Limb (tissue), 2 donors: ENCODE results near the gene ADAMTSL5.
"Not testable (repeated sequence)": the region's sequence is repeated elsewhere in the genome, so short reads cannot be mapped to it uniquely, and the experiment has no call there.

Experiments used
- DNase-seq, 2 donors: peaks; one replicate each; pipeline ENCODE4 v3.0.0-alpha.2; 2016; ENCODE audit errors: extremely low spot score in 2 of 2

Gene ADAMTSL5, protein sequence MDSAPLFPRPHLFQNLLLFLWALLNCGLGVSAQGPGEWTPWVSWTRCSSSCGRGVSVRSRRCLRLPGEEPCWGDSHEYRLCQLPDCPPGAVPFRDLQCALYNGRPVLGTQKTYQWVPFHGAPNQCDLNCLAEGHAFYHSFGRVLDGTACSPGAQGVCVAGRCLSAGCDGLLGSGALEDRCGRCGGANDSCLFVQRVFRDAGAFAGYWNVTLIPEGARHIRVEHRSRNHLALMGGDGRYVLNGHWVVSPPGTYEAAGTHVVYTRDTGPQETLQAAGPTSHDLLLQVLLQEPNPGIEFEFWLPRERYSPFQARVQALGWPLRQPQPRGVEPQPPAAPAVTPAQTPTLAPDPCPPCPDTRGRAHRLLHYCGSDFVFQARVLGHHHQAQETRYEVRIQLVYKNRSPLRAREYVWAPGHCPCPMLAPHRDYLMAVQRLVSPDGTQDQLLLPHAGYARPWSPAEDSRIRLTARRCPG

DNA sequence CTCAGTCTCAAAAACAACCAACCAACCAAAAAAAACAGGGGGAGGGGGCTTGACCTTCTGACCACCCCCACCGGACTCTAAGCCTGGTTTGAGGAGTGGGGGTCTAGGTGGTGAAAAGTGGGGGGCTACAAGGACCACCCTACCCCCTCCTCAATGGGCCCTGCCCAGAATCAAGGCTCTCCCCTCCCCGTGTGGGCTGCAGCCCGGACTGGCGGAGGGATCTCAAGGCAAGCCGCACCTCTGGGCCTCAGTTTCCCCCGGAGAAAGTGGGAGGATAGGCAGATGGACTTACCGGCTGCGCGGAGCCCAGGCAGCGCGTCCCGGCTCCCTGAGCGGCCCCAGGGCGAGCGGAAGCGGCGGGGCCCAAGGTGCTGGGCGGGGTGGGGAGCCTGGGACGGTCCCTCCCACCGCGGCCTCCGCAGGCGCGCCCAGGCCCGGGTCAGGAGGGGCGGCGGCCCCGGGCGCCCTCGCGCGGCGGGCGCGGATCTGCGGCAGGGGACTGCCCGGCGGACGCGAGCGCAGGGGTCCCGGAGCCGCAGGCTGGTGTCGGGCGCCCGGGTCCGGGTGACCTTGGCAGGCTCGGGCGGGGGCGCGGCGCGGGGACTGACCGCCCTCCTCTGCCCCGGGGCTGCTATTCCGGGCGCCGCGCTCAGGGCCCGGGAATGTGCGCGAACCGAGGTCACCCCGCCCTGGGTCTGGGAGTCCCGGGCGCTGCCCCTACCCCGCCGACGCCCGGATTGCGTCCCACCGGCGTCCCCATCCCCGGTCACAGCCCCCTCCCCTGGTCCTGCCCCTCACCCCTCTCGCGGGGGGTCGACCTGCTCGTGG, at the start of gene ADAMTSL5:
TSS of gene ADAMTSL5 (minus strand) at position 349 of the 828 bp plus-strand sequence. CDS start 2,076 bp downstream, outside the sequence.
- no peak for DNase-seq

DNA sequence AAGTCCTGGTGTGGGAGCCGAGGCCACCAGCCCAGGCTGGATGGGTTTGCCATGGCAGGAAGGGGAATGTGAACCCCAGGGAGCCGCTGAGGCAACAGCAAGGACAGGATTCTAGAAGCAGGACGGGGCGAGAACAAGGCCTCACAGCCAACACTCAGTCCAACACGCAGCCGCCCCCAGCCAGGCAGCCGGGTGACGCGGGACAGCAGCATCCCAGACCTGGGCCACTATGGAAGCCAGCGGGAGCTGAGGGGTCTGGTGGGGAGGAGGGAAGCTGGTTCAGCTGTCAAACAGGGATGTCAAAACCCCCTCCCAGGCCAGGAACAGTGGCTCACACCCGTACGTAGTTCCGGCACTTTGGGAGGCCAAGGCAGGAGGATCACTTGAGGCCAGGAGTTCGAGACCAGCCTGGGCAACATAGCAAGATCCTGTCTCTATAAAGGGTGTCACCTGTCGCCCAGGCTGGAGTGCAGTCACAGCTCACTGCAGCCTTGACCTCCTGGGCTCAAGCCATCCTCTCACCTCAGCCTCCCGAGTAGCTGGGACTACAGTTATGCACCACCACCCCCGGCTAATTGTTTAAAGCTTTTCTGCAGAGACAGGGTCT, 48.5 kb upstream of the ADAMTSL5 start:
- DNase-seq, result no peak

DNA sequence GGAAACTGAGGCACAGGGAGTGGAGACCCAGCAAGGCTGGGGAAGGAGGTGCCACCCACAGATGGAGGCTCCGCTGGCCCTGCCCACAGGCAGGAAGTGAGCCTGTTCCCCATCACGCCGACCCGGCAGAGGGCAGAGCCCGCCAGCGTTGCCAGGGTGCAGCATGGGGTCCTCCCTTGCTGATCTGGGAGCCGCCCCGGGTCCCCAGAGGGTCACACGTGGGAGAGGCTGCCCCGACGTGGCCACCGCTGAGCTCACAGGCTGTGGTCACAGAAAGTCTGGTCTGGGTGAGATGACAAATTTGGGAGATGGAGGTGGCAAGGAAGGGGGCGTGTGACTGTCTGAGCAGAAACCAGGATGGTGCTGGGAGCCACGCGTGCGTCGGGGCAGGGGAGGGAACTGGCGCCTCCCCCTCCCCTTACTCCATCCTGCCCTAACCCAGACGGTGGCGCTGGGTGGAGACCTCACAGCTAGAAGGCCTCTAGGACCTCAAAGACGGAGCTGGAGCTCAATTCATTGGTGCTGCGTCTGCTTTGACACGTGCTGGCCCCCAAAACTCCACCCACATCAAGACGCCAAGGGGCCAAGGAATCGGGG, 47.6 kb upstream of the ADAMTSL5 start:
- DNase-seq, result no peak

DNA sequence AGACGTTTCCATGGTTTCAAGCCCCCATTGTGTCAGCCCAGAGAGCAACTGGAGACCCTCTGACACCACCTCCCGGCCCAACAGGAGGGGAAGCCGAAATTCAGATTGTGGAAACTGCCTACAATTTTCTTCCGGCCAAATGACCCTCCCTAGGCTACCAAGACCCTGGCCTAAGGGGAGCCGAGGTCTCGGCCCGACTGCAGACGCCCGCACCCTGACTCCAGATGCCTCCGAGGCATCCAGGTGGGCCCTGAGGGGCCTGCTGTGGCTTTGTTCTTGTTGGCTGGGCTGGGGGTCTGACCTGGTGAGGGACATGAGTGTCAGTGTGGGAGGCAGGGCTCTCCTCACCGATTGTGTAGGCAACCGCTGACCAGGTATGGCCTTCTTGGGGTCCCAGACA, 45.7 kb upstream of the ADAMTSL5 start:
- DNase-seq, result no peak

DNA sequence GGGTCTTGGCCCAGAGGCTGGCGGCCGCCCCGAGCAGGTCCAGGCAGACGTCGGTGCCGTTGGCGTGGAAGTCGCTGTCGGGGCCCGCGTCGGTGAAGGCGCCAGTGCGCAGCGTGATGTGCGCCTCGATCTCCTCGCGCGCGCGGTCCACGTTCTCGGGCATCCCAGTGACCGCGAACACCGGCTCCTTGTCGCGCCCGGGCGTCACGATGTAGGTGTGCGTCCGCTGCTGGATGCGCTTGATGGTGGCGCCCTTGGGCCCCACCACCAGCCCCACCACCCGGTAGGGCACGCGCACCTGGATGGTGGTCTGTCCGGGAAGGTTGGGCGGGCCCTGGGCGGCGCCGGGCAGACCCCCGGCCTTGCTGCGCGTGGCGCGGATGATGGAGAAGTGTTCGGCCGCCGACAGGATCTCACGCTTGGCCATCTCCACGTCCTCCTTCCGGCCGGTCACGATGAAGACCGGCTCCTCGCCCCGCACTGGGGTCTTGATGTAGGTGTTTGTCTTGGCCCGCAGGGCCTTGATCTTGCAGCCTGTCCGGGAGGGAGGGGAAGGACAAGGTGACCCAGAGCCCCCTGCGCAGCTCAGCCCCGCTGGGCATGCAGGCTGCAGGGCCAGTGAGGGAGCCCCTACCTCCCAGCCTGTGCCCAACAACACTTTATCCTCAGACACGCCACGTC, 43.7 kb upstream of the ADAMTSL5 start:
- no peak for DNase-seq

DNA sequence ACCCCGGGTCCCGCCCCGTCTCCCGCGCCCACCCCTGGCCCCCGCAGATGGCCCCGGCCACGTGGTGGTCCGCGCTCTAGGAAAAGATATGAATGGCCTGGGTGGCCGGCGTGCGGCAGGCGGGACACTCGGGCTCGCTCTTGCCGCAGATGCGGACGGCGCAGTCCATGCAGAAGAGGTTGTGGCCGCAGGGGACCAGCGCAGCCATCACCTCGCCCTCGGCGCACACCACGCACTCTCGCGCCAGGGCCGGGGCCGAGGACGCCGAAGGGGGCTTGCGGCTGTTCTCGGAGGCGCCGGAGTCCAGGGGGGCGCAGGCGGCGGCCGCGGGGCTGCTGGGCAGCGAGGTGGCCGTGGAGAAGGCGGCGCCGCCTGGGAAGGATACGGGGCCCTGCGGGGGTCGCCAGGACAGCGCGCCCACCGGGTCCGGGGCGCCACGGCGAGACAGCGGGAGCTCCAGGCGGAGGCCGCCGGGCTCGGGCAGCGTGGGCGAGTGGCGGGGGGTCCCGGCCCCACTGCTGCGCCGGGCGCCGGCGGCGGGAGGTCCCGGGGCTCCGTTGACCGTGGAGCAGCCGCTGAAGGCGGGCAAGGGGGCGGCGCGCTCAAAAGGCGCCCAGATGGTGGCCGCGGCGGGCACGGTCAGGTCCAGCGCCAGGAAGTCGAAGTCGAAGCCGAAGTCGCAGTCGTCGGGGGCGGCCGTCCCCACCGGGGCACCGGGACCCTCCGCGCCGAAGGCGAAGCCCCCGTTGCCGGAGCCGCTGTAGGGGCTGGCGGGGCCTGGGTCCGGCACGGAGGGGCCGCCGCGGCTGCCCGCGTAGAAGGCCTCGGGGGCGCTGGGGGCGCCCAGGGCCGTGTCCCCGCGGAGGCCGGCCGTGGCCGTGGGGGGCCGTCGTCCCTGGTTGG, 42.9 kb upstream of the ADAMTSL5 start:
- DNase-seq, result no peak

DNA sequence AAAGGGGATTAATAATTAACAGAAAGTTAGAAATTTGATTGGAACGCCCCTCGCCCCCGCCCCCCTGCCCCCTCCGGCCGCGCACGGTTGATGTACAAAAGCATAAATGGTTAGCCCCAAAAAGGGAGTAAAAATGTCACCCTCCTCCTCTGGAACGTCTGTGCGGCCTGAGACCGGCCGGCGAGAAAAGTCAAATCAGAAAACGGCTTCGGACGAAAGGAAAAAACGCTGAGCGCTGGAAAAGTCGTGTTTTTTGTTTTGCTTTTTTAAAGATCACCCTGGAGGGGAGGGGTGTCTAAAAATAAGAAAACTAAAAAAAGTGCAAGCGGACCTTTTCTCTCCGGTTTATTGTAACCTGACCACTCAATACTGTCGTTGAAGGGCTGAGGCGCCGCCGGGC, 42.1 kb upstream of the ADAMTSL5 start:
- no peak for DNase-seq

DNA sequence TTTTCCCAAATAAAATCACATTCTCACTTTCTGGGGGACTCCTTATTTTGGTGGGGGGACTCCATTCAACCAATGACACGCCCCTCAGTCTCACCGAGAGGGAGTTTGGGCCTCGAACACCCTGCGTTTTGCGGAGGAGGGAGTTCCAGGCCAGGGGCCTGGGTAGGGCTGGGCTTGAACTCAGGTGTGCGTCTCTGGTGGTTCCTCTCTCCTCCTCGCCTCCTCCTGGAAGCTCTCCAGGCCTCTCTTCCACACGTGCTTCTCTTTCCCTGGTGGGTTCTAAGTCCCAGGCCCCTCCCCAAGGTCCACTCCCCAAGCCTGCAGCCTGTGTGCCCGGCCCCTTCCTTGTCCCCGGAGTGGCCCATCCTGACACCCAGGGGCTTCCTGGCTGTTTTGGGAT, 40.6 kb upstream of the ADAMTSL5 start:
- no peak for DNase-seq

DNA sequence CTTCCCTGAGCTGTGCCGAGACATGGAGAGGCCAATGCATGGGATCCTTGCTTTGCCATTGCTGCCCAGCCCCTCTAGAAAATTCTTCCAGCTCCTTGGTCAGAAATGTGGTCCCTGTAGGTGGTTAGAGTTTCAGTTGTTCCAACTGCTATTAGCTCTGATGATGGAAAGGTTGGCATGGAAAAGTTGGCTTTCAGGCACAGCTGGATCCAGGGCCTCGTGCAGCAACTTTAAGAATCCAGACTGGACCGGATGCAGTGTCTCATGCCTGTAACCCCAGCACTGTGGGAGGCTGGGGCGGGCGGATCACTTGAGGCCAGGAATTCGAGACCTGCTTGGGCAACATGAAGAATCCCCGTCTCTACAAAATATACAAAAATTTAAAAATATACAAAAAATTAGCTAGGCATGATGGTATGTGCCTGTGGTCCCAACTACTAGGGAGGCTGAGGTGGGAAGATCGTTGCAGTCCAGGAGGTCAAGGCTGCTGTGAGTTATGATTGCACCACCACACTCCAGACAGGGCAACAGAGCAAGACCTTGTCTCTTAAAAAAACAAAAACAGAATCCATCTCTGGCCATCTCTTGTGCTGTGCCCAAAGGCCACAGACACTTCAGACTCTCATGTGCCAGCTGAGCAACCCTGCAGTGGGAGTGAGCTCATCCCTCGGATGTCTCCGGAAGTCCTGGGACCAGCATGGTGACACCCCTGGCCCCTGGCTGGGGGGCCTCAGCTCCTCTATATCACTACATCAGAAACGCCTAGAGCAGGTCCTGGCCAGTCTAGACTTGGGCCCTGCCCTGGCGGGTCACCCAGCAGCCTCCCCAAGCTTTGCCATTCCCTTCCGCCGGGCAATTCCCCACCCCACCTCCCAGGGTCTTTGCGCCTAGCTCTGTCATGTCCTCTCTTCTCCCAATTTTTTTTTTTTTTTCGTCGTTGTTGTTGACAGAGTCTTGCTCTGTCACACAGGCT, 38.5 kb upstream of the ADAMTSL5 start:
- no peak for DNase-seq

DNA sequence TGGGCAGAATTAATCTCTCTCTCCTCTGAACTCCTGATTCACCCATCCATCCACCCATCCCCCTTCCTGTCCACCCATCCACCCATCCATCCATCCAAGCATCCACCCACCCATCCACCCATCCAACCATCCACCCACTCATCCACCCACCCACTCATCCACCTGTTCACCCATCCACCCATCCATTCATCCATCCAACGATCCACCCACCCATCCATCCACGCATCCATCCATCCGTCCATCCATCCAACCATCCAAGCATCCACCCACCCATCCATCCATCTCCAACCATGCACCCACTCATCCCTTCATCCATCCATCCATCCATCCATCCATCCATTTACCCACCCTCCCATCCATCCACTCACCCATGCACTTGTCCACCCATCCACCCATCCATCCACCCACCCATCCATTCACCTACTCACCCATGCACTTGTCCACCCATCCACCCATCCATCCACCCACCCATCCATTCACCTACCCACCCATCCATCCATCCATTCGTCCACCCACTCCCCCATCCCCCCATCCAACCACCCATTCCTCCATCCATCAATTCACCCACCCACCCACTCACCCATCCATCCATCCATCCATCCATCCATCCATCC, 36.6 kb upstream of the ADAMTSL5 start:
- DNase-seq, result no peak

DNA sequence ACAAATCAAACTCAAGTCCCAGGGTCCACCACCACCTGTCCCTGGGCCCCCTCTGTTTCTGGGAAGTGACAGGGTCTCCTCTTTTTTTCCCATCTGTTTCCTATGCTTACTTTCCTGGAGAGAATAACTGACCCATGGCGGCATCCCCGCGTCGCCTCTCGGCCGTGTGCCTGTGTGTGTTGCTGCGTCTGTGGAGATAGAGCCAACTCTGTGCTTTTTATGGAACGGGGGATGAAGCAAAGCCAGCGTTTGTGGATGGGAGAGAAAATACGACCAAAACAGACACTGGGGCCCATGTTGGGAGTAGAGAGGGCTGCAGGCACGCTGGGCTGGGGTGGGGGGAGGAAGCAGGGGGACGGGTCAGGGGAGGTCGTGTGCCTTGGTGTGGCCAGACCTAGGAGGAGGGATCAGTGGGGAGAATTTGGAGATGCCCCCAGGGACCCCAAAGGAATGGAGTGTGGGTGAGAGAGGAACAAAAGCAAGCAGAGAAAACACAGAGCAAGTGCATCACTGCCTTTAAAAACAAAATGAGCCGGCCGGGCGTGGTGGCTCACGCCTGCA, 27.6 kb upstream of the ADAMTSL5 start:
- DNase-seq, result peak in 1 of 2 donors; percentile 19

DNA sequence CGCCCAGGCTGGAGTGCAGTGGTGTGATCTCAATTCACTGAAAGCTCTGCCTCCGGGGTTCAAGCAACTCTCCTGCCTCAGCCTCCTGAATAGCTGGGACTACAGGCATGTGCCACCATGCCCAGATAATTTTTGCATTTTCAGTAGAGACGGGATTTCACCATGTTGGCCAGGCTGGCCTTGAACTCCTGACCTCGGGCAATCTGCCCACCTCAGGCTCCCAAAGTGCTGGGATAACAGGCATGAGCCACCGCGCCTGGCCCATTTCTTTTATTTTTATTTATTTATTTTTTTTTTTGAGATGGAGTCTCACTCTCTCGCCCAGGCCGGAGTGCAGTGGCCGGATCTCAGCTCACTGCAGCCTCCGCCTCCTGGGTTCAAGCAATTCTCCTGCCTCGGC, 26.9 kb upstream of the ADAMTSL5 start:
- not testable (repeated sequence) for DNase-seq

DNA sequence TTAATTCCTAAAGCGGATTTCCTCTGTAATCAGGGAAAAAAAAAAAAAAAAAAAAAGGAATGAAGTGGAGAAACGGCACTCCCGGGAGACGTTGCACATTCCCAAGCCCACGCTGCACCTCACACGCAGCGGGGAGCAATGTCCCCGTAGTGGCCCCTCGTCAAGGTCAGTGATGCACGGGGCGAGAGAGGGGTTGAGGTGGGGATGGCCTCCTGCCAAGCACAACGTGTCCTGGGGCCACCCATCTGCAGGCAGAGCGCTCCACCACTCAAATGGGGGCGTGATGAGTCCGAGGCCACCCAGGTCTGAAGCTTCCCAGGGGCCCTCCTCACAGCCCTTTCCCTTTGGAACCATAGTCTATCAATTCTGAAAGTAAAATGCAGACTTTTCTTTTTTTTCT, 26.2 kb upstream of the ADAMTSL5 start:
- DNase-seq, result no peak

DNA sequence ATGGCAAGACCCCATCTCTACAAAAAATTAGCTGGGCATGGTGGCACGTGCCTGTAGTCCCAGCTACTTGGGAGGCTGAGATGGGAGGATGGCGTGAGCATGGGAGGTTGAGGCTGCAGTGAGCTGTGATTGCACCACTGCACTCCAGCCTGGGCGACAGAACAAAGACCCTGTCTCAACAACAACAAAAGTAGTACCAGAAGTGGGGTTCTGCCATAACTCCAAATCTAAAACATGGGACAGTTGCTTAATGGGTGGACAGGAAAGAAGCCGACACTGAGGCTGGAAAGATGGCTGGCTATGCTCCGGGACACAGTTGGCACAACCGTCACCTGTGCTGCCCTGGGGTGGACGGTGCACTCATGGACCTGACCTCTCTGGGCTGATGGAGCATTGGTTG, 22.9 kb upstream of the ADAMTSL5 start:
- not testable (repeated sequence) for DNase-seq

DNA sequence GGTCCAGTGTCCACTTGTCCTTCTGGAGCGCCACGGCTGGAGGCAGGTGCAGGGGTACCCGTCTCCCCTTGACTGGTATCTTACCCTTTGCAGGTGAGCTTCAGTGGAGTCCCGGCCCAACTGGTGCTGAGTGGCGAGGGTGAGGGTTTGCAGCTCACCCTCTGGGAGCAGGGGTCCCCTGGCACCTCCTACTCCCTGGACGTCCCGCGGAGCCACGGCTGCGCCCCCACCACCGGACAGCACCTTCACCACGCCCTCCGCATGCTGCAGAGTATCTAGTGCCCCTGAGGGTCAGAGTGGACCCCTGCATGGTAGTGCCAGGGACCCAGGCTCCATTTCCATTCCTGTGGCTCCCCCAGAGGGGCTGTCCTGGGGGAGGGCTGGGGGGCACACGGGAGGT, 22.2 kb upstream of the ADAMTSL5 start:
- DNase-seq, result no peak

DNA sequence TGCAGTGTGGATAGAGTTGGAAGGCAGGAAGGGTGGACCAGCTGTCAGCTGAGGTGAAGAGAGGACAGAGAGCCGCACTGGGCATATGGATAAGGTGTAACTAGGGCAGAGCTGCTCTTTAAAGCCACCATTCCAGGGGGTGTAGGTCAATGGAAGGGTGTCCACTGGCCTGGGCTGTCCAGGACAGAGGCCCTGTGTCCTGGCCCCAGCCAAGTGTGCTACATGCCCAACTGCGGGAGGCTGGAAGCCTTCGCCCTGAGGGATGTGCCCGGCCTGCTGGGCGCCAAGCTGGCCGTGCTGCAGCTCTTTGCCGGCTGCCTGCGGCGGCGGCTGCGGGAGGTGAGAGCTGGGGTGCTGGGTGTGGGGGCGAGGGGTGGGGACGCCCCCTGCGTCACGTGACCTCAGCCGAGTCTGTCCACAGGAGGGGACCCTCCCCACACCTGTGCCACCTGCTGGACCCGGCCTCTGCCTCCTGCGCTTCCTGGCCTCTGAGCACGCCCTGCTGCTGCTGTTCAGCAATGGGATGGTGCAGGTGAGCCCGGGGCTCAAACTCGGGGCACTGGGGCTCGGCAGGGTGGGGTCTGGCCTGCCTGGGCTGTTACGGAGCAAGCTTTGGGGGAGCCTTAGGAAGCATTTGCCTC, 20.8 kb upstream of the ADAMTSL5 start:
- no peak for DNase-seq

DNA sequence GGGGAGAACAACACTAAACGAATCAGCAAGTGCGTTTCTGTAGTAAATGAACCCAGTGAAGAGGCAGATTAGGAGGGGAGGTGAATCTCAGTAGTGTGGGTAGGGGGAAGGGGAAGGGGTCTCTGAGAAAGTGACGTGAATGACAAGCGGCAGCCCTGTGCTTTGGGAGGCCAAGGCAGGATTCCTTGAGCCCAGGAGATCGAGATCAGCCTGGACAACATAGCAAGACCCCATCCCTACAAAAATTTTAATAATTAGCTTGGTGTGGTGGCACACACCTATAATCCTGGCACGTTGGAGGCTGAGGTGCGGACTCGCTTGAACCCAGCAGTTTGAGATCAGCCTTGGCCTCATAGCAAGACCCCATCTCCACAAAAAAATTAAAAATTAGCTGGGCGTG, 19.2 kb upstream of the ADAMTSL5 start:
- DNase-seq, result no peak

DNA sequence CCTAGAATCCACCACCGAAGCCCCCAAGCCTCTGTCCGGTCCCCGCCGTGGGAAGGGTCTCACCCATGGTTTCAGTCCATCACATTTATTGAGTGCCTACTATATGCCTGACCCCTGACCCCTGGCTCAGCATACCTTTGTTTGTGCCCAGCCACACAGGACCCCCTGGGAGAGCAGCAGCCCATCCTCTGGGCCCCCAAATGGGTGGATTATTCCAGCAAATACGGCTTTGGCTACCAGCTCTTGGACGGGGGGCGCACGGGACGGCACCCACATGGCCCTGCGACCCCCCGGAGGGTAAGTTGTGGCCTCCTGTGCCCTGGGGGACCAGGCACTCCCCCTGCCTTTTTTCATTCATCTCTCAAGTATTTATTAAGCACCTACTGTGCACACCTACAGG, 18.8 kb upstream of the ADAMTSL5 start:
- no peak for DNase-seq
